Lung (tissue), 5 donors: ENCODE measurements around the gene IRAK1. TPM values are rescaled to one million over a fixed set of nuclear protein-coding genes. Genes with fewer than 3 reads are reported as not detected.

Experiments used
- polyA plus RNA-seq, 2 donors: library from polyadenylated mRNA; stranded (reverse); fragments of 200-250 nt; gene quantifications; one replicate each; pipeline ENCODE4 v1.2.1, GENCODE V29; 2013
- small RNA-seq: library from RNA; depleted of rRNA; stranded (forward); fragments of <200 nt; gene quantifications from one replicate; pipeline ENCODE3, GENCODE V24; 2014; ENCODE audit warnings: low replicate concordance
- total RNA-seq, 2 donors: library from RNA; depleted of rRNA in 1 of 2; stranded (reverse); fragments of >200 nt in 1 of 2; gene quantifications; one replicate each; pipeline ENCODE4 v1.2.1, GENCODE V29; 2014 to 2021
- donor health status: Bipolar disorder and iron deficiency.
- donor health status: healthy.
- donor health status: DM: yes; HTN: yes; CAD: no.

Gene IRAK1
- total and polyA plus RNA-seq, 4 donors = 24.6 to 153 (median 97.7) TPM

Small RNAs within 50 kb of the gene (small RNA-seq; reads per million reads assigned to genes)
- gene MIR3202-1 = not detected

Other genes starting within 250 kb of the IRAK1 start
- under 1 TPM; 0.15 to 0.23 TPM for gene SRPK3, start 238.9 kb downstream of the IRAK1 start, total RNA-seq
- gene SRPK3, start 238.9 kb downstream of the IRAK1 start, polyA plus RNA-seq = under 1 TPM; 0.04 to 0.14 TPM
- 10 to 100 TPM; 30.4 to 58.5 TPM for gene IDH3G, start 225.5 kb downstream of the IRAK1 start, total RNA-seq
- 10 to 100 TPM; 51.0 to 65.5 TPM for gene IDH3G, start 225.5 kb downstream of the IRAK1 start, polyA plus RNA-seq
- gene SSR4, start 225.2 kb downstream of the IRAK1 start, total RNA-seq = 100 to 1,000 TPM in 1 of 2 donors, 10 to 100 TPM in 1; 84.2 to 413 TPM
- 1,000 to 10,000 TPM in 1 of 2 donors, 100 to 1,000 TPM in 1; 721 to 1,008 TPM for gene SSR4, start 225.2 kb downstream of the IRAK1 start, polyA plus RNA-seq
- gene PDZD4, start 189.4 kb downstream of the IRAK1 start, total RNA-seq = 1 to 10 TPM; 3.6 to 8.1 TPM
- 1 to 10 TPM; 2.3 to 3.9 TPM for gene PDZD4, start 189.4 kb downstream of the IRAK1 start, polyA plus RNA-seq
- under 1 TPM; 0.74 to 0.83 TPM for gene L1CAM, start 133.7 kb downstream of the IRAK1 start, total RNA-seq
- under 1 TPM; 0.19 to 0.20 TPM for gene L1CAM, start 133.7 kb downstream of the IRAK1 start, polyA plus RNA-seq
- gene AVPR2, start 115.2 kb downstream of the IRAK1 start, total RNA-seq = 1 to 10 TPM in 1 of 2 donors, under 1 TPM in 1; 0.98 to 2.5 TPM
- under 1 TPM; 0.51 to 0.70 TPM for gene AVPR2, start 115.2 kb downstream of the IRAK1 start, polyA plus RNA-seq
- gene ARHGAP4, start 93.6 kb downstream of the IRAK1 start, total RNA-seq = 10 to 100 TPM; 34.2 to 85.4 TPM
- 100 to 1,000 TPM in 1 of 2 donors, 10 to 100 TPM in 1; 75.3 to 114 TPM for gene ARHGAP4, start 93.6 kb downstream of the IRAK1 start, polyA plus RNA-seq
- 10 to 100 TPM; 33.1 to 92.0 TPM for gene NAA10, start 84.9 kb downstream of the IRAK1 start, total RNA-seq
- 100 to 1,000 TPM; 117 to 146 TPM for gene NAA10, start 84.9 kb downstream of the IRAK1 start, polyA plus RNA-seq
- 10 to 100 TPM; 16.6 to 53.5 TPM for gene RENBP, start 75.3 kb downstream of the IRAK1 start, total RNA-seq
- 10 to 100 TPM; 70.4 to 90.8 TPM for gene RENBP, start 75.3 kb downstream of the IRAK1 start, polyA plus RNA-seq
- gene HCFC1, start 48.1 kb downstream of the IRAK1 start, total RNA-seq = 10 to 100 TPM; 25.3 to 59.4 TPM
- gene HCFC1, start 48.1 kb downstream of the IRAK1 start, polyA plus RNA-seq = 10 to 100 TPM; 10.7 to 22.9 TPM
- 10 to 100 TPM in 1 of 2 donors, 1 to 10 TPM in 1; 1.8 to 11.4 TPM for gene TMEM187, start 47.1 kb downstream of the IRAK1 start, total RNA-seq
- 1 to 10 TPM; 3.1 to 8.6 TPM for gene TMEM187, start 47.1 kb downstream of the IRAK1 start, polyA plus RNA-seq
- 10 to 100 TPM; 53.4 to 62.9 TPM for gene MECP2, start 77.8 kb upstream of the IRAK1 start, total RNA-seq
- gene MECP2, start 77.8 kb upstream of the IRAK1 start, polyA plus RNA-seq = 10 to 100 TPM; 20.4 to 24.5 TPM
- not detected for gene OPN1LW, start 124.3 kb upstream of the IRAK1 start, total RNA-seq
- not detected for gene OPN1LW, start 124.3 kb upstream of the IRAK1 start, polyA plus RNA-seq
- gene OPN1MW, start 162.7 kb upstream of the IRAK1 start, total RNA-seq = not detected
- gene OPN1MW, start 162.7 kb upstream of the IRAK1 start, polyA plus RNA-seq = not detected
- gene OPN1MW2, start 199.9 kb upstream of the IRAK1 start, total RNA-seq = not detected
- gene OPN1MW2, start 199.9 kb upstream of the IRAK1 start, polyA plus RNA-seq = not detected
- gene OPN1MW3, start 237.7 kb upstream of the IRAK1 start, total RNA-seq = not detected
- not detected for gene OPN1MW3, start 237.7 kb upstream of the IRAK1 start, polyA plus RNA-seq